IPS DF 6.9 (cell line): ENCODE data around the gene ALPP.
"Not testable (repeated sequence)": the region's sequence is repeated elsewhere in the genome, so short reads cannot be mapped to it uniquely, and the experiment has no call there.

ENCODE experiments used
- DNase-seq: peaks from one replicate; pipeline ENCODE4 v3.0.0-alpha.2; 2013; ENCODE audit warnings: low read depth, low spot score
- H3K27ac ChIP-seq: one replicate; pipeline ENCODE4 v1.5.1; 2013; ENCODE audit warnings: low read length, control low read depth
- H3K27me3 ChIP-seq: 2 replicates; pipeline ENCODE4 v1.6.1; 2013; ENCODE audit warnings: mild to moderate bottlenecking, low read length; ENCODE audit not compliant: control insufficient read depth, insufficient read depth
- H3K36me3 ChIP-seq: 2 replicates; pipeline ENCODE4 v1.6.1; 2013; ENCODE audit warnings: low read length; ENCODE audit not compliant: control insufficient read depth, insufficient read depth
- H3K4me1 ChIP-seq: 2 replicates; pipeline ENCODE4 v1.6.1; 2013; ENCODE audit warnings: low read length; ENCODE audit not compliant: control insufficient read depth, insufficient read depth
- H3K4me3 ChIP-seq: 2 replicates; pipeline ENCODE4 v1.5.1; 2013; ENCODE audit warnings: mild to moderate bottlenecking, low read length
- H3K9me3 ChIP-seq: 2 replicates; pipeline ENCODE4 v1.6.1; 2013; ENCODE audit warnings: low read length, inconsistent platforms; ENCODE audit not compliant: control insufficient read depth, insufficient read depth
- WGBS: extraction: QIAGEN DNeasy Blood & Tissue Kit; methylation state at CpG from one replicate; pipeline ENCODE4 v1.1.7; 2013; ENCODE audit warnings: mixed read lengths, missing lambda C conversion rate; ENCODE audit not compliant: insufficient read length, insufficient coverage; 5-methylcytosine and 5-hydroxymethylcytosine counted together

Gene ALPP

DNA sequence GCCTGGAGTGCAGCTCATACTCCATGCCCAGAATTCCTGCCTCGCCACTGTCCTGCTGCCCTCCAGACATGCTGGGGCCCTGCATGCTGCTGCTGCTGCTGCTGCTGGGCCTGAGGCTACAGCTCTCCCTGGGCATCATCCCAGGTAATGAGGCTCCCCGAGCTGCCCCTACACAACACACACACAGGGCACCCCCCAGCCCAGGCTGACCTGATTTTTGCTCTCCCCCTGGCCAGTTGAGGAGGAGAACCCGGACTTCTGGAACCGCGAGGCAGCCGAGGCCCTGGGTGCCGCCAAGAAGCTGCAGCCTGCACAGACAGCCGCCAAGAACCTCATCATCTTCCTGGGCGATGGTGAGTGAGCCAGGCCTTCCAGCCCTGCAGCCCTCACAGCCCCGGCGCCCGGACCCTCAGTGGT, at the start of gene ALPP:
Gene ALPP (plus strand): TSS at position 17 of the 417 bp plus-strand sequence. CDS start 52 bp downstream, at position 69.
- H3K9me3 ChIP-seq, H3K27ac ChIP-seq, DNase-seq, H3K4me3 ChIP-seq, H3K36me3 ChIP-seq, H3K4me1 ChIP-seq, H3K27me3 ChIP-seq: not testable (repeated sequence)
- WGBS, result no CpG with 5 or more reads among the region's 12 CpGs

- H3K36me3 ChIP-seq, result no peaks in the 10 kb centered on the region
- WGBS, result no CpG with 5 or more reads among the region's 15 CpGs
Measured at GRCh38 chr2:232329716-232330067, 48.9 kb upstream of the ALPP start.

DNA sequence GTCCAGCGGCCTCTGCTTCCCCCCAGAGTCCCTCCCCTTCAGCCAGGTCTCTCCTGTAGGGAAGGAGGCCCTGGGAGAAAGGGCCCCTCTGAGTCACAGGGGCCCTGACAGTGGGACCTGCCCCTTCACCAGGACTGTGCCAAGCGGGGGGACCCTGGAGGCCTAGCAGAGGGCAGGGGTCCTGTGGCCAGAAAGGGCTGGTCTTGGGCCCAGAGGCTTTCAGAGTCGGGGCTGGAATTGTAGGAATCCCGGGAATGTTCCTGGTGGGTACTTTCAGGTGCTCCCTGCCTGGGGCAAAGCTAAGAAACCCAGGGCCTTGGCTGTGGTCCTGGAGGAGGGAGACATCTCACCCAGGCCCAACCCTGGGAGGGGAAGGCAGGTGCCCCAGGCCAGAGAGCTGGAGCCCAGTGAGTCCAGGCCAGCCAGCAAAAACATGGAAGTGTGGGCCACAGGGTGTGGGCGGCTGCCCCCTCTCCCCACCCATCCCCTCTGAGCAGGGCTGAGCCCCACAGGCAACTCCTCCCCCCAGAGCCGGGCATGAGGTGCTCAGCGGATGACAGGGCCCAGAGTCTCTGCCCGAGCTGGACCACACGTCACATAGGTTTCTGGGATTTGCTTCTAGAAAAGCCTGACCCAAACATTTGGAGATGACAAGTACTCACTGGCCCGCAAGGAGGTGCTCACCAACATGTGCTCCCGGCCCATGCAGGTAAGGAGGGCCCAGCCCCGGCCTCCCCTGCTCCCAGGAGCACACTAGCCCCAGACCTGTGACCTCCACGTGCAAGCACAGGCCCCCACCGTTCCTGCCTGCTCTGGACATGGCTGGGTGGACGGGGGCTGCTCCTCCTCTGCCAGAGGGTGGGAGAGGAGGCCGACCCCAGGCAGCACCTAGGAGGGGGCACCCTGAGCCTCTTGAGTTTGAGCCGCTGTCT, 48.2 kb upstream of the ALPP start:
- no CpG with 5 or more reads among the region's 17 CpGs for WGBS
- no peak for DNase-seq

More at GRCh38 chr2:232329716-232330067, 48.9 kb upstream of the ALPP start:
- no peak for DNase-seq
- H3K27ac ChIP-seq, result no peak overlapping the region
- no peaks in the 10 kb centered on the region for H3K27me3 ChIP-seq
- no peak overlapping the region for H3K4me3 ChIP-seq
- H3K9me3 ChIP-seq, result no peaks in the 10 kb centered on the region
- H3K4me1 ChIP-seq, result peaks cover 3% of the 10 kb centered on the region

GRCh38 chr2:232331061-232331460, 47.5 kb upstream of the ALPP start:
- H3K9me3 ChIP-seq, H3K4me3 ChIP-seq, H3K36me3 ChIP-seq, H3K27me3 ChIP-seq, H3K4me1 ChIP-seq, DNase-seq, H3K27ac ChIP-seq: not testable (repeated sequence)
- no CpG with 5 or more reads among the region's 11 CpGs for WGBS

More for the DNA sequence above, 48.2 kb upstream of the ALPP start:
- Histone ChIP-seq H3K27me3 (no peaks in the 10 kb centered on the region), H3K4me3 (no peak overlapping the region), H3K4me1 (peaks cover 3% of the 10 kb centered on the region), H3K9me3 (no peaks in the 10 kb centered on the region), H3K27ac (no peak overlapping the region), H3K36me3 (no peaks in the 10 kb centered on the region)

- not testable (repeated sequence) for H3K4me1 ChIP-seq, DNase-seq
- WGBS, result no CpG with 5 or more reads among the region's 11 CpGs
Measured at GRCh38 chr2:232331641-232332040, 46.9 kb upstream of the ALPP start.

GRCh38 chr2:232332244-232332939, 46.2 kb upstream of the ALPP start:
- not testable (repeated sequence) for H3K4me3 ChIP-seq, DNase-seq, H3K36me3 ChIP-seq, H3K27me3 ChIP-seq, H3K27ac ChIP-seq, H3K4me1 ChIP-seq, H3K9me3 ChIP-seq
- WGBS, result no CpG with 5 or more reads among the region's 26 CpGs

More at GRCh38 chr2:232331641-232332040, 46.9 kb upstream of the ALPP start:
- H3K27ac ChIP-seq, H3K9me3 ChIP-seq, H3K4me3 ChIP-seq, H3K36me3 ChIP-seq, H3K27me3 ChIP-seq: not testable (repeated sequence)

- peaks cover 2% of the 10 kb centered on the region for H3K4me1 ChIP-seq
- H3K4me3 ChIP-seq, result no peak overlapping the region
- no peak overlapping the region for H3K27ac ChIP-seq
- WGBS, result 100% methylated on average over 1 of the region's 10 CpGs
- H3K36me3 ChIP-seq, result no peaks in the 10 kb centered on the region
- H3K9me3 ChIP-seq, result no peaks in the 10 kb centered on the region
- DNase-seq, result no peak
- no peaks in the 10 kb centered on the region for H3K27me3 ChIP-seq
Measured at GRCh38 chr2:232332940-232333259, 45.7 kb upstream of the ALPP start.

DNA sequence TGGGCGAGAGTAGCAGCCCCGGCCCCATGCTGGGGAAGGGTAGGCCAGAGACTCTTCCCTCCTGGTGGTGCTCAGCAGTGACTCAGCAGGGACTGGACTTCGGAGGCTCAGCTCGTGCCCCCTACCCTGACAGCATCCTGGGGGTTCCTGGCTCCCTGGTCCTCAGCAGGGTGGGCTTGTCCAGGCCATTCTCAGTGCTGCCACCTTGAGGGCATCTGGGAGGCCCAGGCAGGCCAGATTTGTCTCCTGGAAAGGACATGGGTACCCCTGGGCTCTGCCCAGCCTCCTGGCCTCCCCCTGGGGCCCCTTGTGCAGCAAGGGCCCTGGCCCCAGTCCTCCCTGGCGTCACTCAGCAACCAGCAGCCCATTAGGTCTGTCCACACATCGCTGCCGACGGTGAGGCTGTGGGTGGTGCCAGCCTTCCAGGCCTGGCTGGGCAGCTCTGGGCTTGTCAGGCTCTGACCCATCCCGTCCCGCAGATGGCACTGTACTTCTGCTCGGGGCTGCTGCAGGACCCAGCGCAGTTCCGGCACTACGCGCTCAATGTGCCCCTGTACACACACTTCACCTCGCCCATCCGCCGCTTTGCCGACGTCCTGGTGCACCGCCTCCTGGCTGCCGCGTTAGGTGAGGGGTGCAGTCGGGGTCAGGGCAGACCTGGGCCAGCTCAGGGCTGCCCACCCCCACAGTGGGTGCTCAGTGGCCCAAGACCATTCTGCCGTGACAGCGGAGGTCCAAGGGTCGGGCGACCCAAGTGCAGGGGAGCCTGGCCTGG, 45.0 kb upstream of the ALPP start:
- DNase-seq, result no peak
- H3K9me3 ChIP-seq, result no peaks in the 10 kb centered on the region
- no peak overlapping the region for H3K27ac ChIP-seq
- no peaks in the 10 kb centered on the region for H3K36me3 ChIP-seq
- H3K4me1 ChIP-seq, result peaks cover 2% of the 10 kb centered on the region
- no CpG with 5 or more reads among the region's 28 CpGs for WGBS
- H3K4me3 ChIP-seq, result no peak overlapping the region
- H3K27me3 ChIP-seq, result no peaks in the 10 kb centered on the region

- not testable (repeated sequence) for H3K27ac ChIP-seq, H3K4me1 ChIP-seq, H3K27me3 ChIP-seq, H3K9me3 ChIP-seq, DNase-seq, H3K4me3 ChIP-seq, H3K36me3 ChIP-seq
- WGBS, result no CpG with 5 or more reads among the region's 33 CpGs
Measured at GRCh38 chr2:232334136-232334884, 44.2 kb upstream of the ALPP start.

DNA sequence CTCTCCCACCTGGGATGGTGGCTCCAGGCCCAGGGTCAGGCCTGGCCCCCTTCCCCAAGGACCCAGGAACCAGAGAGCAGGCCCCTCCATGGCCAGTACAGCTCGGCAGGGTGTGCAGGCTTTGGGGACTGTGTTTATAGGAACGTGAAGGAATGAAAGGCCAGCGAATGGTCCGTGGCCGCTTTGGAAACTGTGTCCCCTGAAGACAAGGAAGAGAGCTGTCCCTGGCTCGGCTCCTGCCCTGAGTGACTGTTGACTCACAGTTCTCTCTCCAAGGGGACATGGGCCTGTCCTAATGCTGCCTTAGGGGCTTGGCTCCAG, 43.7 kb upstream of the ALPP start:
- not testable (repeated sequence) for H3K36me3 ChIP-seq, H3K9me3 ChIP-seq, DNase-seq, H3K4me1 ChIP-seq, H3K27ac ChIP-seq, H3K27me3 ChIP-seq, H3K4me3 ChIP-seq
- WGBS, result no CpG with 5 or more reads among the region's 6 CpGs
